GM12873 (cell line): ENCODE results near the gene DPP9.

ENCODE experiments used
- TF ChIP-seq, protein P1 (sequence below): IDR thresholded peaks from 2 replicates; pipeline ENCODE4 v1.5.1; 2012; ENCODE audit warnings: low read depth, mild to moderate bottlenecking, moderate library complexity, low read length, control low read depth; ENCODE audit not compliant: insufficient read depth; ENCODE audit errors: missing control alignments

DPP9 gene

DNA sequence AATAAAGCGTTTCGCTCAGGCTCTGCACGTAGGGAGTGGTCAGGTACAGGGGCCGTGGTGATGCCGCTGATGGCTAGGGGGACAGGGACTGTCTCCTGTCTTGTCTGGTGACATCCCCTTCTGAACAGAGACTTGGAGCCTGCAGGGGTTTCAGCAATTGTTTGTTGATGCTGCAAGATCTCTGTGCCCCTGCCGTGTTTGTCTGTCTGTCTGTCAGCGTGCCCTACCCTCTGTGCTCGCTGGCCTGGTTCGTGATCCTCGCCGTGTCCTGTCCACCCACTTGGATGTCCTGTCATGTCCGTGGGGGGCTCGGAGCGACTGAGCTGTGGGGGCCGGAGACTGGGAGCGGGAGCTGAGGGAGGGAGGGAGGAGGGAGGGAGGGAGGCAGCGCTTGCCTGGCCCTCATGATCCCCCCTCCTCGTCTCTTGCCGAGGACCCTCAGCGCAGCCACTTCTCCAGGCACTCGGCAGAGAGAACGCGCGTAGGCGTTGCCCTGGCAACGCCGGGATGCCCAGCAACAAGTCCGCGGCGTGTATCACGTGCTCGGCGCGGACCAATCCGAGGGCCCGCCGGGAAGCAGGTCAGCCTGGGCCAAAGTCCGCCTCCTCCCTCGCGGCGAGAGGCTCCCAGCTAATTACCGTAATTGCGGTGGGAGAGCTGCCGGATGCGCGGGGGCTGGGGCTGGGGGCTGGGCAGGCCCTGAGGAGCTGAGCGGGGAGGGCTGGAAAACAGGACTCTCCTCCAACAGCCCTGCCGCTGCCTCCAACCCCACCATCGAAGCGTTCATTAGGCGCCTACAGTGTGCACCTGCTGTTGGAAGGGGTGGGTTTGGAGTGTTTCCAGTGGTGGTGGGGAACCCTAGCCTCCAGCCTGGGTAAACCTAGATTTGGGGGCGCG lies 36.0 kb upstream of the DPP9 start:
- TF ChIP-seq, protein P1, sequence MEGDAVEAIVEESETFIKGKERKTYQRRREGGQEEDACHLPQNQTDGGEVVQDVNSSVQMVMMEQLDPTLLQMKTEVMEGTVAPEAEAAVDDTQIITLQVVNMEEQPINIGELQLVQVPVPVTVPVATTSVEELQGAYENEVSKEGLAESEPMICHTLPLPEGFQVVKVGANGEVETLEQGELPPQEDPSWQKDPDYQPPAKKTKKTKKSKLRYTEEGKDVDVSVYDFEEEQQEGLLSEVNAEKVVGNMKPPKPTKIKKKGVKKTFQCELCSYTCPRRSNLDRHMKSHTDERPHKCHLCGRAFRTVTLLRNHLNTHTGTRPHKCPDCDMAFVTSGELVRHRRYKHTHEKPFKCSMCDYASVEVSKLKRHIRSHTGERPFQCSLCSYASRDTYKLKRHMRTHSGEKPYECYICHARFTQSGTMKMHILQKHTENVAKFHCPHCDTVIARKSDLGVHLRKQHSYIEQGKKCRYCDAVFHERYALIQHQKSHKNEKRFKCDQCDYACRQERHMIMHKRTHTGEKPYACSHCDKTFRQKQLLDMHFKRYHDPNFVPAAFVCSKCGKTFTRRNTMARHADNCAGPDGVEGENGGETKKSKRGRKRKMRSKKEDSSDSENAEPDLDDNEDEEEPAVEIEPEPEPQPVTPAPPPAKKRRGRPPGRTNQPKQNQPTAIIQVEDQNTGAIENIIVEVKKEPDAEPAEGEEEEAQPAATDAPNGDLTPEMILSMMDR: no peak

DNA sequence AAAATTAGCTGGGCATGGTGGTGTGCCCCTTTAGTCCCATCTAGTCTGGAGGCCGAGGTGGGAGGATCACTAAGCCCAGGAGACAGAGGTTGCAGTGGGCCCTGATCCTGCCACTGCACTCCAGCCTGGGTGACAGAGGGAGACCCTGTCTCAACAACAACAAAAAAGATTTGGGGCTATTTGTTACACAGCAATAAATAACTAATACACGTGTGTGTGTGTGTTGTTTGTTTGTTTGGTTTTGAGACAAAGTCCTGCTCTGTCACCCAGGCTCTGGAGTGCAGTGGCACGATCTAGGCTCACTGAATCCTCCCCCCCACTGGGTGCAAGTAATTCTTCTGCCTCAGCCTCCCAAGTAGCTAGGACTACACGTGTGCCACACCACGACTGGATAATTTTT lies 35.0 kb upstream of the DPP9 start:
- TF ChIP-seq, protein P1: no peak

DNA sequence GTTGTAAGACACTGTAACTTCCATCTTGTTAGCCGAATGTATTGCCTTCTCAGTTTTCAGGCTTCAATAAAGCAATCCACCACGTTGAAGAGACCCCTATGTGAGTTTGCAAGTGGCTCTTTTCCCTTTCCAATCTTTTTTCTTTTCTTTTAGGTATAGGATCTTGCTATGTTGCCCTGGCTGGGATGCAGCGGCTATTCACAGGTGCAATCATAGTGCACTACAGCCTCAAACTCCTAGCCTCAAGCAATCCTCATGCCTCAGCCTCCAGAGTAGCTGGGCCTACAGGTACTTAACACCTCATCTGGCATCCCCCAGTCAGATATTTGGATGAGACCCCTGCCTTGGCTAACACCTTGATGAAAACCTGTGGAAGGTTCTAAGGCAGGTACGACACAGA lies 34.4 kb upstream of the DPP9 start:
- TF ChIP-seq, protein P1: no peak

DNA sequence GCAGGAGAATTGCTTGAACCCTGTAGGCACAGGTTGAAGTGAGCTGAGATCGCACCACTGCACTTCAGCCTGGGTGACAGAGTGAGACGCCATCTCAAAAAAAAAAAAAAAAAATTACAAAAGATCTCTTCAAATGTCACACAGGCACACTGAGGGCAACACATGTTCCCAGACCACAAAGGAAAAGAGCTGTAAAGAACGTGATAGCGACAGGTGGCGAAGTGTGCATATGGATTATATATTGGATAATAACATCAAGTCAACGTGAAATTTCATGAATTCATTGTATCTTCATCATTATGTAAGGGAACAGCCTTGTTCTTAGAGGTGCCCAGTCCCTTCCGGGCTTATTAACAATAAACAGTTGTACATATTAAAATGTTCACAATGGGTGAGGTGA lies 31.8 kb upstream of the DPP9 start:
- TF ChIP-seq, protein P1: no peak

DNA sequence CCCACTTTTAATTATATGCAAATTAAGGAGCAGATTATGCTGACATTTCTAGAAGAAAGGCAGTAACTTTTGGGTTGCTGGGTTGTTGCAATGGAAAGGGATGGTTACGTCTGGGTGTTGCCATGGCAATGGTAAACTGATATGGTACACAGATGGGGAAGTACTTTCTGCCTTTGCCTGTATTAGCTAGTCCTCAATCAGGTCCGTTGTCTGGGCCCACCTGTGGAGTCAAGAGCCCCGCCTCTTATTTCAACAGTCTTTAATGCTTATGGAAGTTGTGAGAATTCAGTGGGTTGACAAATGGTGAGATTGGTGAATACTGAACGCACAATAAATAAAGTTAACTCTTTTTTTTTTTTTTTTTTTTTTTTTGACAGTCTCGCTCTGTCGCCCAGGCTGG lies 30.6 kb upstream of the DPP9 start:
- TF ChIP-seq, protein P1: no peak

DNA sequence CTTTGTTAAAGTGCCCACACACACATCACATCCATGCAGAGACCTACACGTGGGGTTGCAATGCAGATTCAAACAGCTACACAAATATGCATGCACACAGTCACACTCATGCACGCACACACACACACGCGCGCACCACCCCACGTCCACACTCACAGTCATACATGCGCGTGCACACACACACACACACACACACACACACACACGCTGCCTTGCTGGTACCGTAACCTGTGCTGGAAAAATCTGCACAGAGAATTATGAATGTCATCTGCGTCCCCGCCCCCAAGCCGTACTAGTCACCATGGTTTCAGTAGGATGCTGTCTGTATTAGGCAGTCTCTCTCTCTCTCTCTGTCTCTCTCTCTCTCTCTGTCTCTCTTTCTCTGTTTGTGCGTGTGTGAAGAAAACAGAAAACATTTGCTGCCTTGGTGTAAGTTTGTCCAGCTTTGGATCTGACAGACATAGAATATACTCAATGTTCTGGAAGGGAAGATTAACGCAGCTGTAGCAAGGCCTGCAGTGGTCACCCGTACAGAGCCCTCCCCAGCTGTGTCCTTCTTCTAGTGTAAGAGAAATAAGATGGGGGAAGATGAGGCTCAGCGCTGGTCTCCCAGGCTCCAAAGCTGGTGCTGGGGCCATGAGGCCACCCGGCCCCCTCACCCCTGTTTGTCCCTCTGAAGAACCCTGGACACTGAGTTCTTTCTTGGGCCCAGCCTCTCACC lies 26.4 kb upstream of the DPP9 start:
- TF ChIP-seq, protein P1: no peak

DNA sequence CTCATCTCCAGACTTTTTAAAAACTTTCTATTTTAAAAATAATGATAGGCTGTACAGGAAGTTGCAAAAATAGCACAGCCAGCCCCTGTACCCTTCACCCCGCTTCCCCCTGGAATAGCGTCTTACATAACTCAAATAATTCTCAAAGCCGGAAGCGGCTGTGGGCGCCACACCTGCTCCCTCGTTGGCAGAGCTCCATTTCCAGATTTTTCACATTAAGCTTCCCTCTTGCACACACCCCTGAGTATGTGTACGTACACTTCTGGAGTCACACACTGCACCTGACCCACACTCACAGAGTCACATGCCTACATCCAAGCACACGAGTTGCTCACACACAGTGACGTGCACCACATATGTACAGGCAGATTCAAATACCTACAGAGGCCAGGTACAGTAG lies 24.9 kb upstream of the DPP9 start:
- TF ChIP-seq, protein P1: no peak
